ENCODE data around the gene CORO7. TPM values are rescaled to one million over a fixed set of nuclear protein-coding genes. Genes with fewer than 3 reads are reported as not detected.
A peak's percentile ranks its signal among the peaks of the same experiment; 100 is the strongest.

CORO7 gene
- total and polyA plus RNA-seq, 7 experiments from 2014 or later: 29.6 to 572 (median 141) TPM

DNA sequence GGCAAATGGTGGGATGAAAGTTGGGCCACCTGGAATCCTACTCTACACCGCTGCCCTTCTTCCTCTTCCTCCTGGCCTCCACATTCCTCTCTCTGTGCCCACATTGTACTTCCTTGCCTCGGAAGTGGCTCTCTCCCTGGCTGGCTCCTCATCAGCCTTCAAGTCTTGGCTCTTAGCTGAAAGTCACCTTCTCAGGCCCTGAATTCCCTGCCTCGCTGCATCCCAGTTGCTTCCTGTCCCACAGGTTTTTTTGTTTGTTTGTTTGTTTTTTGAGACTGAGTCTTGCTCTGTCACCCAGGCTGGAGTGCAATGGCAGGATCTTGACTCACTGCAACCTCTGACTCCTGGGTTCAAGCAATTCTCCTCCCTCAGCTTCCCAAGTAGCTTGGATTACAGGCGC, 62.7 kb downstream of the CORO7 start:
- H3K36me3 Mint-ChIP-seq: peaks cover 0 to 6% (median 0%) of the 10 kb centered on the region in 5 donors
- CTCF ChIA-PET: interaction anchor here (0.9 kb wide), 1 partner anchor 45 kb away, joined by 5 read pairs; no protein-coding TSS in a partner anchor
- ATAC-seq (no peak), DNase-seq (no peak)
- H3K27me3 Mint-ChIP-seq: no peaks in the 10 kb centered on the region
- intact Hi-C loops (cut with micrococcal nuclease): loop anchor here (5.0 to 10.0 kb wide), 5 partner anchors 184 to 744 kb away; partner anchors contain the start of genes ALG1 (in 1 of the 2), ANKS3 (in 1 of the 2), CDIP1 (in 1 of the 2) and DNAAF8 (in 1 of the 2)
- Histone ChIP-seq H3K27me3 (ENCODE audit: control insufficient read depth in 2 of 2, insufficient read depth in 2 of 2, low read length in 2 of 2) (no peaks in the 10 kb centered on the region), H3K36me3 (ENCODE audit: control insufficient read depth in 2 of 3, insufficient read depth in 3 of 3, low read length in 3 of 3) (peaks cover 0 to 39% (median 4%) of the 10 kb centered on the region in 3 experiments), H3K9me3 (ENCODE audit: control insufficient read depth in 2 of 3, low read length in 3 of 3) (no peaks in the 10 kb centered on the region), H3K4me1 (ENCODE audit: control insufficient read depth in 2 of 2, insufficient read depth in 2 of 2, low read length in 2 of 2) (peaks cover 5 to 7% of the 10 kb centered on the region in 2 donors), H3K27ac (ENCODE audit: low read depth, low read length) (no peak overlapping the region), H3K4me3 (ENCODE audit: low read length) (no peak overlapping the region)
- POLR2A ChIA-PET: no interaction called here
- H3K9me3 Mint-ChIP-seq: peaks cover 0 to 2% (median 0%) of the 10 kb centered on the region in 11 donors
- H3K4me1 Mint-ChIP-seq: peaks cover 6 to 18% (median 15%) of the 10 kb centered on the region in 7 donors
- H3K4me3 Mint-ChIP-seq: peak overlapping the region in 1 of 10 donors; percentile 45
- peak overlapping the region in 7 of 9 donors; percentile 16 to 76 (median 49) for H3K27ac Mint-ChIP-seq

DNA sequence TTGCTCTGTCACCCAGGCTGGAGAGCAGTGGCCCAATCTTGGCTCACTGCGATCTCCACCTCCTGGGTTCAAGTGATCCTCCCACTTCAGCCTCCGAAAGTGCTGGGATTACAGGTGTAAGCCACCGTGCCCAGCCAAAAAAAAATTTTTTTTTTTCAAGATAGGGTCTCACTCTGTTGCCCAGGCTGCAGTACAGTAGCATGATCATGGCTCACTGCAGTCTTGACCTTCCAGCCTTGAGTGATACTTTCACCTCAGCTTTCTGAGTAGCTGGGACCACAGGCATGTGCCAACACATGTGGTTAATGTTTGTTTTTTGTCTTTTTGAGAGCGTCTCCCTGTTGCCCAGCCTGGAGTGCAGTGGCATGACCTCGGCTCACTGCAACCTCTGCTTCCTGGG, 63.6 kb downstream of the CORO7 start:
- POLR2A ChIA-PET: no interaction called here
- no peak overlapping the region for H3K4me3 Mint-ChIP-seq
- CTCF ChIA-PET: no interaction called here
- H3K9me3 Mint-ChIP-seq: peaks cover 0 to 2% (median 0%) of the 10 kb centered on the region in 11 donors
- intact Hi-C loops (cut with micrococcal nuclease): loop anchor here (5.0 to 10.0 kb wide), 5 partner anchors 184 to 744 kb away; partner anchors contain the start of genes ALG1 (in 1 of the 2), ANKS3 (in 1 of the 2), CDIP1 (in 1 of the 2) and DNAAF8 (in 1 of the 2)
- H3K4me1 Mint-ChIP-seq: peaks cover 6 to 26% (median 21%) of the 10 kb centered on the region in 7 donors
- H3K4me3 ChIP-seq (ENCODE audit: low read length): no peak overlapping the region
- no peak overlapping the region for H3K27ac ChIP-seq (ENCODE audit: low read depth, low read length)
- peaks cover 0 to 30% (median 0%) of the 10 kb centered on the region in 3 experiments for H3K36me3 ChIP-seq (ENCODE audit: control insufficient read depth in 2 of 3, insufficient read depth in 3 of 3, low read length in 3 of 3)
- H3K36me3 Mint-ChIP-seq: peaks cover 0 to 6% (median 0%) of the 10 kb centered on the region in 5 donors
- peaks cover 5 to 7% of the 10 kb centered on the region in 2 donors for H3K4me1 ChIP-seq (ENCODE audit: control insufficient read depth in 2 of 2, insufficient read depth in 2 of 2, low read length in 2 of 2)
- no peak overlapping the region for H3K27ac Mint-ChIP-seq
- ATAC-seq: no peak
- no peaks in the 10 kb centered on the region for H3K9me3 ChIP-seq (ENCODE audit: control insufficient read depth in 2 of 3, low read length in 3 of 3)
- H3K27me3 Mint-ChIP-seq: no peaks in the 10 kb centered on the region
- H3K27me3 ChIP-seq (ENCODE audit: control insufficient read depth in 2 of 2, insufficient read depth in 2 of 2, low read length in 2 of 2): no peaks in the 10 kb centered on the region
- DNase-seq: no peak

DNA sequence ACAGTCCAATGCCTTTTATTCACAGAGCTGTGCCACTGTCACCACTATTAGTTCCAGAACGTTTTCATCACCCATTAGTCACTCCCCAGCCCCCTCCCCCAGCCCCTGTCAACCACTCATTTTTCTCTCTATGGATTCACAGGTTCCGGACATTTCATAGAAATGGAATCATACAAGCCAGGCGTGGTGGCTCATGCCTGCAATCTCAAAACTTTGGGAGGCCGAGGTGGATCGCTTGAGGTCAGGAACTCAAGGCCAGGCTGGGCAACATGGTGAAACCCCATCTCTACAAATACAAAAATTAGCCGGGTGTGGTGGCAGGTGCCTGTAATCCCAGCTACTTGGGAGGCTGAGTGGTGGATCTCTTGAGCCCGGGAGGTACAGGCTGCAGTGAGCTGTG, 64.5 kb downstream of the CORO7 start:
- Histone ChIP-seq H3K27me3 (ENCODE audit: control insufficient read depth in 2 of 2, insufficient read depth in 2 of 2, low read length in 2 of 2) (no peaks in the 10 kb centered on the region), H3K4me1 (ENCODE audit: control insufficient read depth in 2 of 2, insufficient read depth in 2 of 2, low read length in 2 of 2) (peaks cover 5 to 7% of the 10 kb centered on the region in 2 donors), H3K9me3 (ENCODE audit: control insufficient read depth in 2 of 3, low read length in 3 of 3) (no peaks in the 10 kb centered on the region), H3K4me3 (ENCODE audit: low read length) (no peak overlapping the region), H3K36me3 (ENCODE audit: control insufficient read depth in 2 of 3, insufficient read depth in 3 of 3, low read length in 3 of 3) (peaks cover 0 to 27% (median 0%) of the 10 kb centered on the region in 3 experiments), H3K27ac (ENCODE audit: low read depth, low read length) (peak overlapping the region; percentile 87)
- peaks cover 0 to 6% (median 0%) of the 10 kb centered on the region in 5 donors for H3K36me3 Mint-ChIP-seq
- H3K27me3 Mint-ChIP-seq: no peaks in the 10 kb centered on the region
- H3K4me3 Mint-ChIP-seq: peak overlapping the region in 9 of 10 donors; percentile 63 to 98 (median 93)
- ChIA-PET CTCF (no interaction called here), POLR2A (interaction anchor here (0.9 to 1.9 kb wide), 3 partner anchors 25 to 80 kb away, joined by 4 to 8 read pairs (median 5); partner anchors contain the start of gene TFAP4)
- peaks cover 11 to 35% (median 26%) of the 10 kb centered on the region in 7 donors for H3K4me1 Mint-ChIP-seq
- intact Hi-C loops (cut with micrococcal nuclease): loop anchor here (1.0 to 10.0 kb wide), 18 partner anchors 19 to 745 kb away; partner anchors contain the start of genes VASN (in 2 of the 2), ALG1 (in 1 of the 2), ANKS3 (in 1 of the 2) and CDIP1 (in 1 of the 2)
- H3K27ac Mint-ChIP-seq: peak overlapping the region in 8 of 9 donors; percentile 76 to 93 (median 90)
- peaks cover 0 to 2% (median 0%) of the 10 kb centered on the region in 11 donors for H3K9me3 Mint-ChIP-seq
- ATAC-seq: no peak
- DNase-seq: no peak

DNA sequence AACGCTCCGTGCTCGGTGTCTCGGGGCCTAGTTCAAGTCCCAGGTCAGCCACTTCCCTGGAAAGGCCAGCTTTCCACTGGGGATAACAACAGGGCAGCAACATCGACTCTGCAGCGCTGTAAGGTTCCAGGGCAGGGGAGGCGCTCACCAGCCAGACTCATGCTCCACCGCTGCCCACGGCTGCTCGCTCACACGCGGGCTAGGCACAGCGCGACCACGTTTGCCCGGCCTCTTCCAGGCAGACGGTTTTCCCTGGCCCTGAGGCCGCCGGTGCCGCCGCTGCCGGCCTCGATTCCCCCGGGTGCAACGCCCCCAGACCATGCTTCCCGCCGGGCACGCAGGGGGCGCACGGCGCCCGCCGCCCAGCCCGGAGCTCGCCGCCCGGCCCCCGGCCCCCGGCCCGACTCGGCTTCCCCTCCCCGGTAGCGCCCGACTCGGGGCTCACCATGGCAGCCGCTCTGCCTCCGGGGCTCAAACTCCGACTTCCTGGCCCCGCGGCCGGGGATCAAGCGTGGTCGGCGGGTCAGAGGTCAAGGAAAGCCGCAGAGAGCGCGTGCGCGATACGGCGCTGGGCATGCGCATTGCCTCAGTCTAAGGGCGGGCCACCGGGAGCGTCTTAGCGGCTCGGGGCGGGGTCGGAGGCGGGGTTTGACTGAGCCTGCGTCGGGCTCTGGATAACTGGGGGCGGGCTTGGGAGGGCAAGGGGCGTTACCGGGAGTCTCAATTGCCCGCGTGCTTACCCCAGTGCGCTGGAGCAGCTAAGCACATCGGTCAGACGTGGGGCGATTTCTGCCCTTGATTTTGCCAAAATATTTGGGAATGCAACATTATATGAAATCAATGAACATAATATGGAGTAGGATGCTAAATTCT, 65.4 kb downstream of the CORO7 start, which contains the start of gene PAM16:
Gene PAM16, minus strand, starts transcription at position 535 of the 873 bp plus-strand sequence. Its CDS starts 87 bp downstream, at position 448.
- Mint-ChIP-seq H3K9me3 (peaks cover 0 to 2% (median 0%) of the 10 kb centered on the region in 11 donors), H3K27me3 (no peaks in the 10 kb centered on the region), H3K4me1 (peaks cover 11 to 38% (median 32%) of the 10 kb centered on the region in 7 donors), H3K4me3 (peak within 1 kb of the TSS; percentile 90 to 98 (median 94)), H3K36me3 (peaks cover 0 to 6% (median 0%) of the 10 kb centered on the region in 5 donors), H3K27ac (peak within 1 kb of the TSS; percentile 76 to 95 (median 92))
- no peaks in the 10 kb centered on the region for H3K27me3 ChIP-seq (ENCODE audit: control insufficient read depth in 2 of 2, insufficient read depth in 2 of 2, low read length in 2 of 2)
- DNase-seq (peak; percentile 95 to 99 (median 98)), ATAC-seq (peak; percentile 93)
- ChIA-PET POLR2A (interaction anchor here (0.7 to 1.9 kb wide), 8 partner anchors 13 to 98 kb away, joined by 3 to 12 read pairs (median 5); partner anchors contain the start of gene TFAP4), CTCF (no interaction called here)
- H3K36me3 ChIP-seq (ENCODE audit: control insufficient read depth in 2 of 3, insufficient read depth in 3 of 3, low read length in 3 of 3): peaks cover 0 to 23% (median 0%) of the 10 kb centered on the region in 3 experiments
- intact Hi-C loops (cut with micrococcal nuclease): loop anchor here (1.0 to 10.0 kb wide), 18 partner anchors 20 to 746 kb away; partner anchors contain the start of genes VASN (in 2 of the 2), ALG1 (in 1 of the 2), ANKS3 (in 1 of the 2) and CDIP1 (in 1 of the 2)
- H3K4me3 ChIP-seq (ENCODE audit: low read length): peak within 1 kb of the TSS; percentile 91
- H3K9me3 ChIP-seq (ENCODE audit: control insufficient read depth in 2 of 3, low read length in 3 of 3): no peaks in the 10 kb centered on the region
- H3K4me1 ChIP-seq (ENCODE audit: control insufficient read depth in 2 of 2, insufficient read depth in 2 of 2, low read length in 2 of 2): peaks cover 5 to 7% of the 10 kb centered on the region in 2 donors
- peak within 1 kb of the TSS; percentile 87 for H3K27ac ChIP-seq (ENCODE audit: low read depth, low read length)

DNA sequence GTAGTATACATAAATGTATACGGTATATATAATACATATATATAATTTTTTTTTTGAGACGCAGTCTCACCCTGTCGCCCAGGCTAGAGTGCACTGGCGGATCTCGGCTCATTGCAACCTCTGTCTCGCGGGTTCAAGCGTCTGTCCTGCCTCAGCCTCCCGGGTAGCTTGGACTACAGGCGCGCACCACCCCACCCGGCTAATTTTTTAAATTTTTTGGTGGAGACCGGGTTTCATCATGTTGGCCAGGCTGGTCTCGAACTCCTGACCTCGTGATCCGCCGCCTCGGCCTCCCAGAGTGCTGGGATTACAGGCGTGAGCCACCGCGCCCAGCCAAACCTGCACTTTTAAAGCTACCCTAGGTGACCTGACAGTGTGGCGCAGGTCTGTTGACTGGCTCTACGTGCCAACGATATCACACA, 66.0 kb downstream of the CORO7 start:
- Mint-ChIP-seq H3K9me3 (peaks cover 0 to 2% (median 0%) of the 10 kb centered on the region in 11 donors), H3K4me1 (peaks cover 11 to 44% (median 32%) of the 10 kb centered on the region in 7 donors), H3K4me3 (peak overlapping the region; percentile 90 to 98 (median 94)), H3K27me3 (no peaks in the 10 kb centered on the region), H3K36me3 (peaks cover 0 to 6% (median 0%) of the 10 kb centered on the region in 5 donors), H3K27ac (peak overlapping the region; percentile 76 to 95 (median 91))
- POLR2A ChIA-PET: interaction anchor here (0.7 to 1.9 kb wide), 7 partner anchors 12 to 97 kb away, joined by 3 to 12 read pairs (median 5); partner anchors contain the start of gene TFAP4
- H3K27ac ChIP-seq (ENCODE audit: low read depth, low read length): peak overlapping the region; percentile 87
- H3K4me3 ChIP-seq (ENCODE audit: low read length): peak overlapping the region; percentile 91
- CTCF ChIA-PET: interaction anchor here (1.2 kb wide), 1 partner anchor 21 kb away, joined by 3 read pairs; no protein-coding TSS in a partner anchor
- H3K36me3 ChIP-seq (ENCODE audit: control insufficient read depth in 2 of 3, insufficient read depth in 3 of 3, low read length in 3 of 3): peaks cover 0 to 23% (median 0%) of the 10 kb centered on the region in 3 experiments
- ATAC-seq: no peak
- intact Hi-C loops (cut with micrococcal nuclease): loop anchor here (2.0 to 10.0 kb wide), 12 partner anchors 64 to 747 kb away; partner anchors contain the start of genes ALG1 (in 1 of the 2), ANKS3 (in 1 of the 2), CDIP1 (in 1 of the 2) and DNAAF8 (in 1 of the 2)
- DNase-seq: no peak
- H3K9me3 ChIP-seq (ENCODE audit: control insufficient read depth in 2 of 3, low read length in 3 of 3): no peaks in the 10 kb centered on the region
- no peaks in the 10 kb centered on the region for H3K27me3 ChIP-seq (ENCODE audit: control insufficient read depth in 2 of 2, insufficient read depth in 2 of 2, low read length in 2 of 2)
- H3K4me1 ChIP-seq (ENCODE audit: control insufficient read depth in 2 of 2, insufficient read depth in 2 of 2, low read length in 2 of 2): peaks cover 5 to 7% of the 10 kb centered on the region in 2 donors

All from naive thymus-derived CD4-positive, alpha-beta T cell (primary cell).